Neutrophil (primary cell): ENCODE data around the gene MACROD1.

Experiments
- H3K27ac ChIP-seq: fragments of 200-600 bp; sonication (generic); 2 replicates; pipeline ENCODE4 v1.5.1; 2016; ENCODE audit warnings: mild to moderate bottlenecking, moderate library complexity
- H3K27me3 ChIP-seq: fragments of 200-600 bp; sonication (generic); 2 replicates; pipeline ENCODE4 v1.6.0; 2016; ENCODE audit warnings: mild to moderate bottlenecking
- H3K36me3 ChIP-seq: fragments of 200-600 bp; sonication (generic); 2 replicates; pipeline ENCODE4 v1.5.1; 2017
- H3K4me1 ChIP-seq, 2 experiments: fragments of 200-600 bp in 1 of 2; sonication (generic) in 1 of 2; 1 replicate in 1 of 2; 2 replicates in 1 of 2; pipeline versions ENCODE4 v1.5.1 to v1.6.1; 2013 to 2016; ENCODE audit warnings: low read depth in 1 of 2, low read length in 1 of 2, mild to moderate bottlenecking in 1 of 2, moderate library complexity in 1 of 2; ENCODE audit not compliant: control insufficient read depth in 1 of 2, insufficient read depth in 1 of 2
- H3K4me3 ChIP-seq, 2 experiments: fragments of 200-600 bp in 1 of 2; sonication (generic) in 1 of 2; 1 replicate in 1 of 2; 2 replicates in 1 of 2; pipeline ENCODE4 v1.5.1; 2013 to 2016; ENCODE audit warnings: low read depth in 1 of 2, low read length in 1 of 2, mild to moderate bottlenecking in 1 of 2, moderate library complexity in 1 of 2
- H3K9me3 ChIP-seq: fragments of 200-600 bp; sonication (generic); 2 replicates; pipeline ENCODE4 v1.5.1; 2016
- TF ChIP-seq, protein P1 (sequence below): fragments of 200-600 bp; sonication (generic); IDR thresholded peaks from 2 replicates; pipeline ENCODE4 v1.5.1; 2016; ENCODE audit warnings: antibody characterized with exemption

MACROD1 gene

DNA sequence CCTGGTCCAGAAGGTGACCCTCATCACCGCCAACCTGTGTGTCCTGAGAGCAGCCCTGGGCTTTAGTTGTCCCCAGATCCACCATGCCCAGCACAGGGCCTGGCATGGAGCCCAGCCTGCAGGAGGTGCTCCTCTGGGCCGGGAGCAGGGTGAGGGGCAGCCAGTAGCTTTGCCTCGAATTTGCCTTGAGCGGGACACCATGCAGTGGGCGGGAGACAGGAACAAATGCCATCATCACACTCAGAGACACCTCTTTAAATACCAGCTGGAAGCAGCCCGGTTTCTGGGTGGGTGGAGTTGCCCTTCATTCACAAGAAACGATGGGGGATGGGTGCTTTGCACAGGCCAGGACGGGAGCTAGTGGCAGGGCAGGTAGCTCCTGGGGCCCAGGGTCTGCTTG is 110.8 kb downstream of the MACROD1 start:
- Histone ChIP-seq H3K27me3 (peaks cover 24% of the 10 kb centered on the region), H3K4me1 (no peaks in the 10 kb centered on the region), H3K4me3 (no peak overlapping the region), H3K27ac (no peak overlapping the region), H3K36me3 (no peaks in the 10 kb centered on the region), H3K9me3 (no peaks in the 10 kb centered on the region)
- TF ChIP-seq, protein P1, sequence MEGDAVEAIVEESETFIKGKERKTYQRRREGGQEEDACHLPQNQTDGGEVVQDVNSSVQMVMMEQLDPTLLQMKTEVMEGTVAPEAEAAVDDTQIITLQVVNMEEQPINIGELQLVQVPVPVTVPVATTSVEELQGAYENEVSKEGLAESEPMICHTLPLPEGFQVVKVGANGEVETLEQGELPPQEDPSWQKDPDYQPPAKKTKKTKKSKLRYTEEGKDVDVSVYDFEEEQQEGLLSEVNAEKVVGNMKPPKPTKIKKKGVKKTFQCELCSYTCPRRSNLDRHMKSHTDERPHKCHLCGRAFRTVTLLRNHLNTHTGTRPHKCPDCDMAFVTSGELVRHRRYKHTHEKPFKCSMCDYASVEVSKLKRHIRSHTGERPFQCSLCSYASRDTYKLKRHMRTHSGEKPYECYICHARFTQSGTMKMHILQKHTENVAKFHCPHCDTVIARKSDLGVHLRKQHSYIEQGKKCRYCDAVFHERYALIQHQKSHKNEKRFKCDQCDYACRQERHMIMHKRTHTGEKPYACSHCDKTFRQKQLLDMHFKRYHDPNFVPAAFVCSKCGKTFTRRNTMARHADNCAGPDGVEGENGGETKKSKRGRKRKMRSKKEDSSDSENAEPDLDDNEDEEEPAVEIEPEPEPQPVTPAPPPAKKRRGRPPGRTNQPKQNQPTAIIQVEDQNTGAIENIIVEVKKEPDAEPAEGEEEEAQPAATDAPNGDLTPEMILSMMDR: no peak

DNA sequence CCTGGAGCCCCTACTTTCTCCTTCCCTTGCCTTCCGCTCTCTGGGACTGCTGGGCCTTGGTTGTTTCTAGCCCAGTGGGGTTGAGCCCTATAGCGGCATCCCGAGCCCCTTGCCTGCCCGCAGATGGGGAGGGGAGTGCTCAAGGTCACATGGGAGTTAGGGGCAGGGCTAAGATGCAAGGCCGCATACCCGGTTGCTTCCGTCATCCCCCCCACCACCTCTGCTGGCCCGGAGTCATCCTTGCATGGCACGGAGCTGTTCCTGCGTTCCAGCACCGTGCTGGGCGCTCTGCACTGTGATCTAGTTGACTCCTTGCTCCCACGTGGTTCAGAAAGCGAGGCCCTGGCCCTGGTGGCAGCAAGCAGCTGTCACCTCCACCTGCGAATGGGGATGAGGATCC is 112.2 kb downstream of the MACROD1 start:
- Histone ChIP-seq H3K27me3 (peaks cover 10% of the 10 kb centered on the region), H3K27ac (no peak overlapping the region), H3K4me3 (no peak overlapping the region), H3K36me3 (no peaks in the 10 kb centered on the region), H3K9me3 (no peaks in the 10 kb centered on the region), H3K4me1 (no peaks in the 10 kb centered on the region)
- TF ChIP-seq, protein P1: no peak

DNA sequence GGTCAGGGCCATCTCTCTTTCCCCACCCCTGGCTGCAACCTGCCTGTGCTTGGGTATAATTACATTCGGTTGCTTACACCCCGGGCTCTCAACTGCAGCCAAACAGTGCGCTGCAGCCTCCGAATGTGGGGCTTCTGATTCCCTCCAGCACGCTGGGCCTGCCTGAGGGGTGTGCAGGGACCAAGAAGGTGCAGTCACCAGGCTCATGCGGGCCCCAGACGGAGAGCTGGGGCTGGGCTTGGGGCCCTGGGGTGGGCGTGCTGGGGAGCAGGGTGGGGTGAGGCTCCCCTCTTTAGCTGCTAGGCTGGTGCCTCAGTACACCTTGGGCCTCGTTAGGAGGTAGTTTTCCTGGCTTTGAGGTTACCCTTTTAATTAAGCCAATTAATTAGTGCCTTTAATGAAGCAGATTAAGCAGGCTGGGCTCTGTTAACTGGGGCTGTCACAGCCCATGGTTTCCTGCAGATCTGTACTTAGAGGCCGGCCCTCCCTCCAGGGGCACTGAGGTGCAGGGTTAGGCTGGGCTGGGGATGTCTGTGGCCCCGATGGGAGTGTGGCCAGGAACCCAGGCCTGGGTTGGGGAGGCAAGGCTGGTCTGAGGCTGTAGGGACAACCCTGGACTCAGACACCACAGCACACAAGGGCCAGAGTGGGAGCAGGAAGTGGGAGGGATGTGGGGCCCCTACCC is 112.8 kb downstream of the MACROD1 start:
- Histone ChIP-seq H3K27me3 (peaks cover 4% of the 10 kb centered on the region), H3K9me3 (no peaks in the 10 kb centered on the region), H3K36me3 (no peaks in the 10 kb centered on the region), H3K4me1 (peaks cover 0 to 3% of the 10 kb centered on the region in 2 experiments), H3K27ac (no peak overlapping the region), H3K4me3 (no peak overlapping the region)
- TF ChIP-seq, protein P1: no peak

DNA sequence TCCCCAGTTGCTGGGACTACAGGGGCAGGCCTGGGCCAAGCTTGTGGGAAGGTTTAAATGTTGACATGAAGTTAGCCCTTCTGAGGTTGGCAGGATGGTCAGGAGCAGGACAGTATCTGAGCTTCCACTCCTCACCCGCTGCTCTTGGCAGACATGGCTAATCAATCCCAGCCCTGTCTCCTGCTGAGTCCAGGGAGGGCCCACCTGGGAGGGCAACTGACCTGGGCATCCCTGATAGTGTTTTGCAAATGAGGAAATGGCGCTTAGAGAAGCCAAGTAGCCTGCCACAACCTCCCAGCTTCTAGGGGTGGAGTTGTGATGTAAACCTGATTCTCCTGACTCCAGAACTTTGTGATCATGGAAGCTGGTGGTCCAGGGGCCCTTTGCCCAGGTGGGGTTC is 113.5 kb downstream of the MACROD1 start:
- H3K9me3 ChIP-seq: no peaks in the 10 kb centered on the region
- no peak overlapping the region for H3K27ac ChIP-seq
- no peaks in the 10 kb centered on the region for H3K36me3 ChIP-seq
- peaks cover 5 to 9% of the 10 kb centered on the region in 2 experiments for H3K4me1 ChIP-seq
- no peak overlapping the region for H3K4me3 ChIP-seq
- H3K27me3 ChIP-seq: no peaks in the 10 kb centered on the region
- TF ChIP-seq, protein P1: no peak

DNA sequence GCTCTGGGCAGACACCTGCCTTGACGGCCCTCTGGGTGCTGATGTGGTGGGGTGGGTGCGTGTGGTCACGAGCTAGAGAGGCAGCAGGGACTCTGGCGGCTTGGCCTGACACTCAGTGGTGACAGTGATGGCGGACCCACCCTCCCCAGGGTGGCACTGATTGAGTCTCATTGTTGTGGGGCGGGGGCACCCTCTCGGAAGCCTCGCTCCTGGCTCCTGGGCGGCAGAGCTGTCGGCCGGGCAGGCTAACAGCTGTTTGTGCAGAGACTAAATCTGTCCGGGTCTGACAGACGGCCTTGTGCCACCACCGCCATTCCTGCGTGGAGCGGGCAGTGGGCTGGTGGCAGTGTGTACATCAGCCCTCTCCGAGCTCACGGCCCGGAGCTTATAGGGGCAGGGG is 114.6 kb downstream of the MACROD1 start:
- Histone ChIP-seq H3K4me1 (peaks cover 8 to 12% of the 10 kb centered on the region in 2 experiments), H3K27ac (no peak overlapping the region), H3K9me3 (no peaks in the 10 kb centered on the region), H3K27me3 (no peaks in the 10 kb centered on the region), H3K4me3 (no peak overlapping the region), H3K36me3 (no peaks in the 10 kb centered on the region)
- TF ChIP-seq, protein P1: no peak
